GM23338 (cell line): ENCODE measurements around the gene TMPRSS6. TPM values are rescaled to one million over a fixed set of nuclear protein-coding genes. Genes with fewer than 3 reads are reported as not detected.

Experiments
- ATAC-seq: fragments of 200-7000 bp; cut with Tn5 transposase; 3 replicates; pipeline ENCODE4 v1.9.1; 2020
- DNase-seq: peaks from one replicate; pipeline ENCODE4 v3.0.0-alpha.2; 2015; ENCODE audit warnings: low spot score
- H2AFZ ChIP-seq: fragments of 200-600 bp; sonication (generic); 2 replicates; pipeline ENCODE4 v1.8.0; 2016; ENCODE audit warnings: antibody characterized with exemption, mild to moderate bottlenecking, moderate library complexity
- H3F3A ChIP-seq: fragments of 200-600 bp; sonication (generic); replicated peaks from 2 replicates; pipeline ENCODE4 v1.8.0; 2017; ENCODE audit warnings: antibody characterized with exemption, mixed run types, low read depth
- H3K27ac ChIP-seq: fragments of 200-600 bp; sonication (generic); 2 replicates; pipeline ENCODE4 v1.6.1; 2016; ENCODE audit warnings: low read depth
- H3K27me3 ChIP-seq: fragments of 200-600 bp; sonication (generic); 2 replicates; pipeline ENCODE4 v1.8.0; 2016; ENCODE audit warnings: mild to moderate bottlenecking, mixed run types, moderate library complexity; ENCODE audit not compliant: insufficient read depth
- H3K36me3 ChIP-seq: fragments of 200-600 bp; sonication (generic); 2 replicates; pipeline ENCODE4 v1.8.0; 2016; ENCODE audit warnings: mild to moderate bottlenecking; ENCODE audit not compliant: insufficient read depth
- H3K4me1 ChIP-seq: fragments of 200-600 bp; sonication (generic); 2 replicates; pipeline ENCODE4 v1.8.0; 2016; ENCODE audit warnings: mild to moderate bottlenecking, moderate library complexity; ENCODE audit not compliant: insufficient read depth
- H3K4me2 ChIP-seq: fragments of 200-600 bp; sonication (generic); 2 replicates; pipeline ENCODE4 v1.7.1; 2017; ENCODE audit warnings: mixed run types
- H3K4me3 ChIP-seq: fragments of 200-600 bp; sonication (generic); 2 replicates; pipeline ENCODE4 v1.6.1; 2016; ENCODE audit warnings: mixed run types
- H3K79me2 ChIP-seq: fragments of 200-600 bp; sonication (generic); replicated peaks from 2 replicates; pipeline ENCODE4 v1.8.0; 2017; ENCODE audit warnings: mild to moderate bottlenecking; ENCODE audit not compliant: insufficient read depth
- H3K9me2 ChIP-seq: fragments of 200-600 bp; sonication (generic); 2 replicates; pipeline ENCODE4 v1.8.0; 2017; ENCODE audit not compliant: insufficient read depth
- H4K20me1 ChIP-seq: fragments of 200-600 bp; sonication (generic); replicated peaks from 2 replicates; pipeline ENCODE4 v1.8.0; 2017; ENCODE audit warnings: mild to moderate bottlenecking; ENCODE audit not compliant: insufficient read depth
- H3K27ac Mint-ChIP-seq: 2 replicates; pipeline ENCODE4 v1.8.0; 2020; ENCODE audit warnings: inconsistent platforms, mild to moderate bottlenecking, moderate library complexity, mixed read lengths
- H3K27me3 Mint-ChIP-seq: 3 replicates; pipeline ENCODE4 v1.8.0; 2022; ENCODE audit warnings: low read depth, mild to moderate bottlenecking, moderate library complexity, mixed read lengths, inconsistent platforms; ENCODE audit not compliant: insufficient read depth, poor library complexity
- H3K36me3 Mint-ChIP-seq: 3 replicates; pipeline ENCODE4 v1.8.0; 2021; ENCODE audit warnings: low read depth, mild to moderate bottlenecking, inconsistent platforms, moderate library complexity, mixed read lengths
- H3K4me1 Mint-ChIP-seq: 3 replicates; pipeline ENCODE4 v1.8.0; 2020; ENCODE audit warnings: mild to moderate bottlenecking, inconsistent platforms, mixed read lengths
- H3K4me3 Mint-ChIP-seq: 3 replicates; pipeline ENCODE4 v1.8.0; 2021; ENCODE audit warnings: moderate library complexity, mild to moderate bottlenecking, inconsistent platforms, mixed read lengths
- H3K9me3 Mint-ChIP-seq: 3 replicates; pipeline ENCODE4 v1.8.0; 2020; ENCODE audit warnings: moderate library complexity, mild to moderate bottlenecking, inconsistent platforms, mixed read lengths
- CREB1 ChIP-seq: fragments of 250-450 bp; sonication (Bioruptor Pico); IDR thresholded peaks from 2 replicates; pipeline ENCODE4 v1.5.0; 2020; ENCODE audit warnings: low read depth, mild to moderate bottlenecking, moderate library complexity
- CTCF ChIP-seq, 2 experiments: fragments of 200-600 bp in 1 of 2; sonication (generic) in 1 of 2; conservative IDR thresholded peaks; 2 replicates each; pipeline versions ENCODE4 v1.5.1 to v1.6.1; 2016 to 2017; ENCODE audit warnings: antibody characterized with exemption in 2 of 2, low read depth in 2 of 2, mild to moderate bottlenecking in 2 of 2, moderate library complexity in 1 of 2
- EZH2 ChIP-seq: fragments of 200-600 bp; sonication (generic); IDR thresholded peaks from one replicate; pipeline ENCODE4 v1.8.0; 2017; ENCODE audit warnings: antibody characterized with exemption, mild to moderate bottlenecking, low read depth; ENCODE audit not compliant: unreplicated experiment
- EZH2phosphoT487 ChIP-seq: fragments of 200-600 bp; sonication (generic); IDR thresholded peaks from one replicate; pipeline ENCODE4 v1.8.1; 2018; ENCODE audit warnings: antibody characterized with exemption; ENCODE audit not compliant: unreplicated experiment
- JUNB ChIP-seq: IDR thresholded peaks from one replicate; pipeline ENCODE4 v1.6.1; 2016; ENCODE audit warnings: antibody characterized with exemption; ENCODE audit not compliant: unreplicated experiment
- NANOG ChIP-seq: IDR thresholded peaks from 2 replicates; pipeline ENCODE4 v1.6.1; 2016; ENCODE audit warnings: antibody characterized with exemption, borderline replicate concordance
- POLR2AphosphoS5 ChIP-seq: IDR thresholded peaks from 2 replicates; pipeline ENCODE4 v1.6.1; 2016; ENCODE audit warnings: antibody characterized with exemption, low read depth
- REST ChIP-seq: IDR thresholded peaks from one replicate; pipeline ENCODE4 v1.6.1; 2018; ENCODE audit warnings: antibody characterized with exemption; ENCODE audit not compliant: unreplicated experiment
- ZNF114 ChIP-seq: fragments of 250-450 bp; sonication (Bioruptor Pico); IDR thresholded peaks from 2 replicates; pipeline ENCODE4 v1.5.0; 2020; ENCODE audit warnings: mild to moderate bottlenecking, moderate library complexity
- ZNF331 ChIP-seq: fragments of 250-450 bp; sonication (Bioruptor Pico); IDR thresholded peaks from 2 replicates; pipeline ENCODE4 v1.5.0; 2020; ENCODE audit warnings: low read depth, mild to moderate bottlenecking, moderate library complexity
- polyA plus RNA-seq: library from polyadenylated mRNA; unstranded; fragments of >200 nt; fragmentation: Nextera tagmentation; extraction: Ambion mirVana; gene quantifications from 2 replicates; pipeline ENCODE4 v1.2.1, GENCODE V29; 2016
- total RNA-seq: library from RNA; depleted of rRNA; stranded (reverse); fragments of >200 nt; shearing (Covaris generic); gene quantifications from 2 replicates; pipeline ENCODE4 v1.2.3, GENCODE V29; 2014
- TF ChIP-seq, protein P1 (sequence below): IDR thresholded peaks from 2 replicates; pipeline ENCODE4 v1.6.1; 2016; ENCODE audit warnings: antibody characterized with exemption

Gene TMPRSS6
- total and polyA plus RNA-seq, 2 experiments from 2014 or later = 0.13 TPM; not detected in 1

GRCh38 chr22:37112084-37112728 lies 2.7 kb upstream of the TMPRSS6 start:
- no peaks in the 10 kb centered on the region for H3K9me2 ChIP-seq
- ATAC-seq (no peak), DNase-seq (no peak)
- H3K9me3 Mint-ChIP-seq = no peaks in the 10 kb centered on the region
- H3K4me1 ChIP-seq = no peaks in the 10 kb centered on the region
- no peak overlapping the region for H3K4me3 ChIP-seq
- no peak overlapping the region for H3K27ac Mint-ChIP-seq
- peaks cover 6% of the 10 kb centered on the region for H3K27me3 Mint-ChIP-seq
- no peaks in the 10 kb centered on the region for H3K79me2 ChIP-seq
- H3K27me3 ChIP-seq = no peaks in the 10 kb centered on the region
- no peak overlapping the region for H3K4me2 ChIP-seq
- H3K36me3 ChIP-seq = no peaks in the 10 kb centered on the region
- no peak overlapping the region for H3K4me3 Mint-ChIP-seq
- H4K20me1 ChIP-seq = no peaks in the 10 kb centered on the region
- peaks cover 18% of the 10 kb centered on the region for H3K4me1 Mint-ChIP-seq
- H2AFZ ChIP-seq = no peak overlapping the region
- TF ChIP-seq EZH2phosphoT487 = no peak
- no peak for TF ChIP-seq CREB1
- no peak for TF ChIP-seq CTCF (conservative IDR thresholded peaks at IDR 0.05; ENCODE audit: low read depth in 2 of 2)
- TF ChIP-seq, protein P1, sequence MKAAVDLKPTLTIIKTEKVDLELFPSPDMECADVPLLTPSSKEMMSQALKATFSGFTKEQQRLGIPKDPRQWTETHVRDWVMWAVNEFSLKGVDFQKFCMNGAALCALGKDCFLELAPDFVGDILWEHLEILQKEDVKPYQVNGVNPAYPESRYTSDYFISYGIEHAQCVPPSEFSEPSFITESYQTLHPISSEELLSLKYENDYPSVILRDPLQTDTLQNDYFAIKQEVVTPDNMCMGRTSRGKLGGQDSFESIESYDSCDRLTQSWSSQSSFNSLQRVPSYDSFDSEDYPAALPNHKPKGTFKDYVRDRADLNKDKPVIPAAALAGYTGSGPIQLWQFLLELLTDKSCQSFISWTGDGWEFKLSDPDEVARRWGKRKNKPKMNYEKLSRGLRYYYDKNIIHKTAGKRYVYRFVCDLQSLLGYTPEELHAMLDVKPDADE = no peak
- TF ChIP-seq EZH2 = no peak
- no peak for TF ChIP-seq NANOG
- TF ChIP-seq REST = no peak
- no peak for TF ChIP-seq POLR2AphosphoS5
- no peak for TF ChIP-seq ZNF114 (CRISPR knock-in tag)
- TF ChIP-seq JUNB = no peak
- no peak for TF ChIP-seq ZNF331
- no peaks in the 10 kb centered on the region for H3F3A ChIP-seq
- no peaks in the 10 kb centered on the region for H3K36me3 Mint-ChIP-seq
- H3K27ac ChIP-seq = no peak overlapping the region
